ENCODE measurements around the gene MGAT5. TPM values are rescaled to one million over a fixed set of nuclear protein-coding genes. Genes with fewer than 3 reads are reported as not detected.

MGAT5 gene
- total RNA-seq, 1 donor from 2014 or later = 36.8 TPM

DNA sequence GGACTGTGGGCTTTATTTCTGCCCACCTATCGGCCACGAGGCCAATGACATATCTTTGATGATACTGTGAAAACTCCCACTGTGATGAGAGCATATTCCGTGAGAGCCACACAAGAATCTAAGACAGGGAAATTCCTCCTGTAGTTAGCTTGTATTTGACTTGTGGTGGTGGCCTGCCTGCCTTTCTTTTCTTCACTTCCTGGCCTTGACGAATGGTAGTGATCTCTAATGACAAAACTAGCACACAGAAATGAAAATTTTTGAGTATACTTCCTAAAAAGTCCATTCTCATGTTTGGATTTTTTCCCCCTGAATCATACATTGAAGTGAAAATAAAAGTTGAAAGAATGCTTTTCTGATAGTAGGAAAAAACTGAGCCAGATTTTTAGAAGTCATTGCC, 94.4 kb downstream of the MGAT5 start:
- Mint-ChIP-seq H3K27me3 (ENCODE audit: low read depth) (no peaks in the 10 kb centered on the region), H3K27ac (ENCODE audit: unreplicated experiment) (no peak overlapping the region), H3K4me3 (no peak overlapping the region), H3K4me1 (no peaks in the 10 kb centered on the region), H3K36me3 (ENCODE audit: low read depth) (peaks cover 7% of the 10 kb centered on the region), H3K9me3 (no peaks in the 10 kb centered on the region)
- no peak for DNase-seq (ENCODE audit: low read depth, low spot score)
- no peak for TF ChIP-seq CTCF (conservative IDR thresholded peaks at IDR 0.05)

- no peak overlapping the region for H3K4me3 Mint-ChIP-seq
- no peak for TF ChIP-seq CTCF (conservative IDR thresholded peaks at IDR 0.05)
- H3K9me3 Mint-ChIP-seq = no peaks in the 10 kb centered on the region
- no peak for DNase-seq (ENCODE audit: low read depth, low spot score)
- no peaks in the 10 kb centered on the region for H3K4me1 Mint-ChIP-seq
- H3K27me3 Mint-ChIP-seq (ENCODE audit: low read depth) = no peaks in the 10 kb centered on the region
- no peak overlapping the region for H3K27ac Mint-ChIP-seq (ENCODE audit: unreplicated experiment)
- peaks cover 7% of the 10 kb centered on the region for H3K36me3 Mint-ChIP-seq (ENCODE audit: low read depth)
Observed at GRCh38 chr2:134348760-134349159, 94.9 kb downstream of the MGAT5 start.

DNA sequence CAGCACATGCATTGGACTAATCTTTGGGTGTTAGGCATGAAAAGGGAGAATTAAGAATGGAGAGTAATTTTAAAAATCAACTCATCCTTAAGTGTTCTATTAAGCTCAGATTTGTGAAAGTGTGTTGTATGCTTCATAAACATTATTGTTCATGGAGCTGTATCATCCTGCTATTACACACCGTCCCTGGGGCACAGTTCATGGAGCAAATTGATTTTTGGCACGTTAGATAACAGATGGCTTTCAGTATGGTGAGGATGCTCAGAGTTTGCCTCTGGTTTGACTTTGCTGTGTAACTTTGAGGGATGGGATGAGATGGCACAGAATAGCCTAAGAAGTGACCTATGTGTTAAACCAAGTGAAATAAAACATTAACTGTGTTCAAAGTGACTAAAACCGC, 97.1 kb downstream of the MGAT5 start:
- Mint-ChIP-seq H3K9me3 (no peaks in the 10 kb centered on the region), H3K27me3 (ENCODE audit: low read depth) (no peaks in the 10 kb centered on the region), H3K27ac (ENCODE audit: unreplicated experiment) (no peak overlapping the region), H3K4me1 (no peaks in the 10 kb centered on the region), H3K36me3 (ENCODE audit: low read depth) (peaks cover 4% of the 10 kb centered on the region), H3K4me3 (no peak overlapping the region)
- no peak for TF ChIP-seq CTCF (conservative IDR thresholded peaks at IDR 0.05)
- no peak for DNase-seq (ENCODE audit: low read depth, low spot score)

- Mint-ChIP-seq H3K4me1 (no peaks in the 10 kb centered on the region), H3K27me3 (ENCODE audit: low read depth) (no peaks in the 10 kb centered on the region), H3K4me3 (no peak overlapping the region), H3K36me3 (ENCODE audit: low read depth) (peaks cover 4% of the 10 kb centered on the region), H3K27ac (ENCODE audit: unreplicated experiment) (no peak overlapping the region), H3K9me3 (no peaks in the 10 kb centered on the region)
- no peak for DNase-seq (ENCODE audit: low read depth, low spot score)
- TF ChIP-seq CTCF (conservative IDR thresholded peaks at IDR 0.05) = no peak
Observed at GRCh38 chr2:134351899-134352298, 98.0 kb downstream of the MGAT5 start.

- DNase-seq (ENCODE audit: low read depth, low spot score) = no peak
- H3K4me3 Mint-ChIP-seq = no peak overlapping the region
- H3K27ac Mint-ChIP-seq (ENCODE audit: unreplicated experiment) = no peak overlapping the region
- H3K27me3 Mint-ChIP-seq (ENCODE audit: low read depth) = no peaks in the 10 kb centered on the region
- H3K36me3 Mint-ChIP-seq (ENCODE audit: low read depth) = peaks cover 4% of the 10 kb centered on the region
- H3K9me3 Mint-ChIP-seq = no peaks in the 10 kb centered on the region
- TF ChIP-seq CTCF (conservative IDR thresholded peaks at IDR 0.05) = no peak
- no peaks in the 10 kb centered on the region for H3K4me1 Mint-ChIP-seq
Observed at GRCh38 chr2:134352844-134353243, 99.0 kb downstream of the MGAT5 start.

GRCh38 chr2:134354611-134355010, 100.7 kb downstream of the MGAT5 start:
- no peaks in the 10 kb centered on the region for H3K27me3 Mint-ChIP-seq (ENCODE audit: low read depth)
- H3K4me1 Mint-ChIP-seq = no peaks in the 10 kb centered on the region
- peak overlapping the region; percentile 59 for H3K27ac Mint-ChIP-seq (ENCODE audit: unreplicated experiment)
- no peaks in the 10 kb centered on the region for H3K9me3 Mint-ChIP-seq
- H3K4me3 Mint-ChIP-seq = no peak overlapping the region
- no peak for TF ChIP-seq CTCF (conservative IDR thresholded peaks at IDR 0.05)
- H3K36me3 Mint-ChIP-seq (ENCODE audit: low read depth) = peaks cover 4% of the 10 kb centered on the region
- no peak for DNase-seq (ENCODE audit: low read depth, low spot score)
